GM21717 (cell line): Measurements from ENCODE around the gene RAPGEF1.

Source experiments
- ATAC-seq: cut with Tn5 transposase; IDR thresholded peaks from one replicate; pipeline ENCODE4 v1.9.1; 2021; ENCODE audit warnings: mild to moderate bottlenecking, moderate library complexity; ENCODE audit not compliant: unreplicated experiment

The RAPGEF1 gene

GRCh38 chr9:131708226-131709002, 31.5 kb downstream of the RAPGEF1 start:
- no peak for ATAC-seq

- ATAC-seq, result no peak
Observed at GRCh38 chr9:131707733-131708157, 32.1 kb downstream of the RAPGEF1 start.

GRCh38 chr9:131707050-131707449, 32.8 kb downstream of the RAPGEF1 start:
- ATAC-seq, result no peak

- no peak for ATAC-seq
Observed at GRCh38 chr9:131706608-131706970, 33.3 kb downstream of the RAPGEF1 start.

DNA sequence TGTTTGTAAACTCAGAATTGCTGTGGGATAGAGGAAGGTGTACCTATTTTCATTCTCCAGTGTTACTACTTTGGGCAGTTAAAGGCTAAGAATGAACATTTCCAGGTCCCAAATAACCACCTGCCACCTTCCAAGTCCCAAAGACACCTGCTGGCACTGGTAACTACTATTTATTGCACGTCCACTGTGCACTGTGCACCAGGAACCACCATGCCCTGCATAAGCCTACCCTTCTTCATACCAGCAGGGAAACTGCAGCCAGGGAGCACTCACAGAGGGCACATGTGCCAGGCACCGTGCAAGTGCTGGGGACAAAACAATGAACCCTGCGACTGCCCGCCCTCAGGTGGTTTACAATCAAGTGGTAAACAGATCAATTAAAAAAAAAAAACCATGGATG, 34.9 kb downstream of the RAPGEF1 start:
- ATAC-seq, result no peak

DNA sequence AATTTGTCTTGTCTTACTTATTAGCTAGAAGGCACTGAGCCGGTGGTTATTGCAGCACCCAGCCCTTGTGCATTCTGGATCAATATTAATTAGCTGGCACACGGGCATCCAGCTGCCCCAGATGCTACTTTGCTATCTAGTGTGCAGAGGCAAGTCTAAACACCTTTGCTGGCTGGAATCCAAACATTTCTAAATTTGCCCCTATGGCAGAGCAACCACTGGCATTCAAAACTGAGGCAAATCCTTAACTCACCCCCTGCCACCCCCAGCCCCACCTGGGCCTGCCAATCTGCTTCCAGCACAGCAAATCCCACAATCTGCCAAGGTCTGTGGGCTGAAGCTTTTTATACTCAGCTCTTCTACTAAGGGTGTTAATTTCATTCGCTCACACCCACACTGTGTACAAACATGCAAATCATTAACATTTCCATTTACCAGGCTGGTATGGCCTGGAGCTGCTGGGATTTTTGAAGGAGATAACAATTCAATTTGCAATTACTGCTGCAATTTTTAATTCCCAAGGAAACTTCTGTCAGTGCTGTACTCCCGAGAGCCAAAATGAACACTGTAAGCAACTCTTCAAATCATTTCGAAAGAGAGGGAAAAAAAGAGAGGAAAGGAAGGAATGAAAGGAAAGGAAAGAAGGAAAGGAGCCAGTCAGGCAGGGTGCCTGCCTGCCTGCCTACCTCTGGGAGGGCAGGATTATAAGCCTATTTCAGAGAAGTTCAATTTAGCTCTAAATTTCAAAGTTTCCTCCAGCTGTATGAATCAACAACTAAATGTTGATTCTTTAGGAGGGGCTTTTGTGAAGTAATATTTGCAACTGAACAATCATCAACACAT, 35.5 kb downstream of the RAPGEF1 start:
- no peak for ATAC-seq

GRCh38 chr9:131703697-131704096, 36.2 kb downstream of the RAPGEF1 start:
- ATAC-seq, result no peak

GRCh38 chr9:131702911-131703310, 37.0 kb downstream of the RAPGEF1 start:
- no peak for ATAC-seq

DNA sequence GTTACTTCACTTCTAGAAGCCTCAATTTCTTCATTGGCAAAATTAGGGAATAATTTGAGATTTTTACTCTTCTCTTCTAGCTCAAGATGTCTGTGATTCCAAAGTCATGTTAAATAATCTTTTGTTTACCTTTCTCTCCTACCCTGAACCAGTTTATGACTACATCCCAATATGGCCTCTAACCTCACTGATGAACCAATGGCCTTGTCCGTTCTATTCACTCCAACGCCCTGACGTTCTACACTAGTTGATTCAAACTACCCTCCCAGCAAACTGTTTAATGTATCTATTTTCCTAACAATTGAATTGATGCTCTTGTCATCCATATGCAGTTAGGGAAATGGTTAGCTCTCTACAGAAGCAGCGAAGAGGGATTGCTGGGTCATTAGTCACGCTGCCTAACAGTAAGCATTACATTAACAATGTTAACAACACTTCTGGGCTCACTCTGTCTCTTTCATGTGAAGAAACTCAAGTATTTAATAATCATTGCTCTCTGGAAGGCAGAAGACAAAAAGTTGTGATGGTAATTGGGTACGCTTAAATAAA, 38.0 kb downstream of the RAPGEF1 start:
- ATAC-seq, result no peak

DNA sequence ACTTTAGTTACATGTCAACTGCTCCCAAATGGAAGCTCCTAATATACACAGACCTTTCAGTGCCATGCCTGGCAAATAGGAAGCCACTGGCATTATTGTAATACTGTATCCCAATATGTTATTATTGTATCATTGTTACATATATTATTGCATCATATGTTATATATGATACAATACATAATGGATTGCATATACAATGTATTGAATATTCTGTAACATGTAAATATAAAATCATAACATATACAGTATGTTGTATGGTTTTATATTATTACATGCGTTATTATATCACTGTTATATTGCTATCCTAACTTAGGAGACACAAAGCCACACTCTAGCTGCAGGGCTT, 38.5 kb downstream of the RAPGEF1 start:
- no peak for ATAC-seq

- no peak for ATAC-seq
Observed at GRCh38 chr9:131700765-131701435, 39.0 kb downstream of the RAPGEF1 start.

GRCh38 chr9:131700076-131700475, 39.8 kb downstream of the RAPGEF1 start:
- no peak for ATAC-seq

- ATAC-seq, result no peak
Observed at GRCh38 chr9:131698618-131698985, 41.3 kb downstream of the RAPGEF1 start.

GRCh38 chr9:131697908-131698617, 41.8 kb downstream of the RAPGEF1 start:
- ATAC-seq, result no peak

GRCh38 chr9:131697097-131697496, 42.8 kb downstream of the RAPGEF1 start:
- no peak for ATAC-seq

- ATAC-seq, result no peak
Observed at GRCh38 chr9:131695836-131696460, 43.9 kb downstream of the RAPGEF1 start.

- no peak for ATAC-seq
Observed at GRCh38 chr9:131695366-131695765, 44.5 kb downstream of the RAPGEF1 start.

DNA sequence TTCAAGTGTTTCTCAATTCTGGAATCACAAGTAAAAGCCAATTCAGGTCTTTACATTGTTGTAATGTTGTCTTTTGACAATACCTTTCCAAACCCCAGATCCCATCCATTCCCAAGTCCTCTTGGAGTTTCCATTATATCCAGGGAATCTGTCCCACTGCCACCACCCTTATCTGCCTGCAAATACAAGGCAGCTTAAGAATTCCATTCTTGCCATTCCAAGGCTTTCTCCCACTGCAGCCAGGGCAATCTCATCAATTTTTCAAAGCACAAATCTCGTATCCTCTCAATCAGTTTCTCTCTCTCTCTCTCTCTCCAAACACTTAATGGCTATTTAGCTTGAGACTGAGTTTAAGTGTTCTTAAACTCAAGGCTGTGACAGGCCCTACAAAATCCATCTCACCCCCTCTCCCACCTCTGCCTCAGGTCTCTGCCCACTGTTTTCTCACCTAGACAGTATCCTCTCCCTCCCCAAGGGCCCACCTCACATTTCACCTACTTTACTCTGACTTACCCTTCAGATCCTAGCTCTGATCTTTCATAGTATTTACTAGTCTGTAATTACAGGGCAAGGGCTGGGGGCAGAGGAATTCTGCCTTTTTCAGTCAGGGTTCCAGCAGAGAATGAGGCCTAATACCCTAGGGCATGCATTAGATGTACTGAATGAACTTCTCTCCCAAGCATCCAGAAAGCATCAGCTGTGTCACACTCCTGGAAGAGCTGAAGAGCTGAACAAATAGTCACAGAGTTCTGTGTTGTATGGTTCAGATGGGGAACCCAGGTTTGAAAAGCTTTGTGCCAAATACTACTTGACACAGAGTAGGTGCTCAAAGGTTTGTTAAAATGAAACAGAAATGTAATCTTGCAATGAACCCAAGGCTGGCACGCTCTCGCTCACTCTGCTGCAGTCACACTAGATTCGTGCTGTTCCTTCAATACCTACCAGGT, 46.0 kb downstream of the RAPGEF1 start:
- no peak for ATAC-seq
